ENCODE measurements around the gene RABGAP1L.
"Not testable (repeated sequence)": the region's sequence is repeated elsewhere in the genome, so short reads cannot be mapped to it uniquely, and the experiment has no call there.

GRCh38 chr1:174649572-174649971, 490.3 kb downstream of the RABGAP1L start:
- not testable (repeated sequence) for TF ChIP-seq CTCF (IDR thresholded peaks at IDR 0.05; ENCODE audit: low read depth, low read length); POLR2A (IDR thresholded peaks at IDR 0.05; ENCODE audit: extremely low read depth, insufficient read length)
